ENCODE measurements around the gene ABCA4.

DNA sequence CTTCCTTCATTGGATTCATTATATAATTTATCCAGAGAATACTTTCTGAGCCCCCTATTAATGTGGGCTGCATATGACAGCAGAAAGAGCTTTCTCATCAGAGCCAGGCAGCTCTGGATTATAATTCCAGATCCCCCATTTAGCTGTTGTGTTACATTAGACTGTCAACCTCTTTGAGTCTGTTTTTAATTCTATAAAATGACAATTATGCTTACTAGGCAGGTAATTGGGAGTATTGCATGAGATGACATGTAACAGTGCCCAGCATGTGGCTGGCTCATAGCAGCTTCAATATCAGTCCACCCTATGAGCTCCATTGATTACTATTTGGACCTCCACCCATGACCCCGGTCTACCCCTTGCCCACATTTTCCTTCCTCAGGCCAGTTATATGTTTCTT is 49.6 kb downstream of the ABCA4 start:
- TF ChIP-seq EZH2phosphoT487 (IDR thresholded peaks at IDR 0.05; ENCODE audit: insufficient read depth, low read depth) (no peak), EZH2 (IDR thresholded peaks at IDR 0.05; ENCODE audit: insufficient read depth, poor library complexity, severe bottlenecking) (no peak)
